Measurements from ENCODE around the gene SMG9. TPM values are rescaled to one million over a fixed set of nuclear protein-coding genes. Genes with fewer than 3 reads are reported as not detected.

The SMG9 gene
- polyA plus RNA-seq, 3 donors = 1.3 to 26.1 (median 2.4) TPM

GRCh38 chr19:43784241-43784980 is 29.6 kb upstream of the SMG9 start:
- peak overlapping the region in 1 of 3 experiments; percentile 55 for H3K4me3 ChIP-seq (replicated peaks in 1 of 3; ENCODE audit: low read depth in 2 of 3, low read length in 3 of 3)
- H3K27me3 Mint-ChIP-seq (ENCODE audit: low read depth in 3 of 3) = peaks cover 0 to 3% (median 0%) of the 10 kb centered on the region in 3 donors
- peak overlapping the region; percentile 76 for H2AFZ ChIP-seq (ENCODE audit: insufficient read depth, low read depth, low read length, poor library complexity, severe bottlenecking)
- peak overlapping the region; percentile 30 to 95 (median 77) for H3K27ac Mint-ChIP-seq
- 67% methylated on average over 4 of the region's 4 CpGs for WGBS (ENCODE audit: insufficient coverage)
- TF ChIP-seq CTCF (IDR thresholded peaks at IDR 0.05) = no peak
- intact Hi-C loops (cut with micrococcal nuclease) = loop anchor here (2.0 to 10.0 kb wide), 4 partner anchors 16 to 120 kb away; no protein-coding TSS in a partner anchor
- H3K27ac ChIP-seq (ENCODE audit: low read depth in 1 of 2, low read length in 2 of 2) = peak overlapping the region; percentile 14 to 83
- H3K4me1 ChIP-seq (ENCODE audit: control insufficient read depth in 1 of 2, insufficient read depth in 2 of 2, low read length in 2 of 2) = peaks cover 35 to 52% of the 10 kb centered on the region in 2 donors
- H3K9me3 ChIP-seq (replicated peaks in 1 of 2; ENCODE audit: control insufficient read depth in 1 of 2, insufficient read depth in 1 of 2, low read length in 2 of 2) = no peaks in the 10 kb centered on the region
- peak overlapping the region; percentile 67 for H3K4me2 ChIP-seq (replicated peaks; ENCODE audit: extremely low read depth, low read length, poor library complexity, severe bottlenecking)
- H3K4me1 Mint-ChIP-seq = peaks cover 51% of the 10 kb centered on the region
- peak; percentile 79 to 91 (median 82) for DNase-seq
- H3K9ac ChIP-seq (ENCODE audit: insufficient read depth, low read length, poor library complexity, severe bottlenecking) = peak overlapping the region; percentile 54
- no peaks in the 10 kb centered on the region for H3K36me3 Mint-ChIP-seq
- H3K27me3 ChIP-seq (ENCODE audit: control insufficient read depth in 2 of 2, insufficient read depth in 2 of 2, low read length in 2 of 2) = no peaks in the 10 kb centered on the region
- H3K79me2 ChIP-seq (ENCODE audit: insufficient read depth, low read length) = peaks cover 29% of the 10 kb centered on the region
- peak overlapping the region; percentile 27 to 82 for H3K4me3 Mint-ChIP-seq
- H3K9me3 Mint-ChIP-seq = peaks cover 0 to 2% (median 0%) of the 10 kb centered on the region in 7 donors
- H4K20me1 ChIP-seq (ENCODE audit: insufficient read depth, low read length) = no peaks in the 10 kb centered on the region
- no peaks in the 10 kb centered on the region for H3K36me3 ChIP-seq (replicated peaks in 1 of 2; ENCODE audit: control insufficient read depth in 1 of 2, insufficient read depth in 2 of 2, low read length in 2 of 2)

- Histone ChIP-seq H3K4me3 (replicated peaks in 1 of 3; ENCODE audit: low read depth in 2 of 3, low read length in 3 of 3) (no peak overlapping the region), H3K9ac (ENCODE audit: insufficient read depth, low read length, poor library complexity, severe bottlenecking) (no peak overlapping the region), H3K27me3 (ENCODE audit: control insufficient read depth in 2 of 2, insufficient read depth in 2 of 2, low read length in 2 of 2) (no peaks in the 10 kb centered on the region), H3K4me1 (ENCODE audit: control insufficient read depth in 1 of 2, insufficient read depth in 2 of 2, low read length in 2 of 2) (peaks cover 42 to 60% of the 10 kb centered on the region in 2 donors), H3K79me2 (ENCODE audit: insufficient read depth, low read length) (peaks cover 37% of the 10 kb centered on the region), H3K36me3 (replicated peaks in 1 of 2; ENCODE audit: control insufficient read depth in 1 of 2, insufficient read depth in 2 of 2, low read length in 2 of 2) (no peaks in the 10 kb centered on the region), H2AFZ (ENCODE audit: insufficient read depth, low read depth, low read length, poor library complexity, severe bottlenecking) (no peak overlapping the region), H3K27ac (ENCODE audit: low read depth in 1 of 2, low read length in 2 of 2) (peak overlapping the region in 1 of 2 donors; percentile 83), H4K20me1 (ENCODE audit: insufficient read depth, low read length) (no peaks in the 10 kb centered on the region), H3K4me2 (replicated peaks; ENCODE audit: extremely low read depth, low read length, poor library complexity, severe bottlenecking) (no peak overlapping the region), H3K9me3 (replicated peaks in 1 of 2; ENCODE audit: control insufficient read depth in 1 of 2, insufficient read depth in 1 of 2, low read length in 2 of 2) (no peaks in the 10 kb centered on the region)
- Mint-ChIP-seq H3K9me3 (peaks cover 0 to 3% (median 0%) of the 10 kb centered on the region in 7 donors), H3K27ac (peak overlapping the region in 4 of 7 donors; percentile 30 to 95 (median 68)), H3K4me1 (peaks cover 59% of the 10 kb centered on the region), H3K36me3 (no peaks in the 10 kb centered on the region), H3K4me3 (no peak overlapping the region), H3K27me3 (ENCODE audit: low read depth in 3 of 3) (no peaks in the 10 kb centered on the region)
- intact Hi-C loops (cut with micrococcal nuclease) = loop anchor here (2.0 to 10.0 kb wide), 4 partner anchors 15 to 119 kb away; no protein-coding TSS in a partner anchor
- no peak for DNase-seq
- TF ChIP-seq CTCF (IDR thresholded peaks at IDR 0.05) = no peak
- WGBS (ENCODE audit: insufficient coverage) = 93% methylated on average over 8 of the region's 8 CpGs
Observed at GRCh38 chr19:43783636-43784035, 28.9 kb upstream of the SMG9 start.

Measured in CD14-positive monocyte (primary cell).